GM12891 (cell line): ENCODE results near the gene ACYP2.

Source experiments
- PAX5 ChIP-seq: IDR thresholded peaks from 2 replicates; pipeline ENCODE4 v1.6.1; 2011; ENCODE audit warnings: low read length, moderate library complexity, mild to moderate bottlenecking; ENCODE audit not compliant: insufficient read depth, severe bottlenecking
- POLR2A ChIP-seq: IDR thresholded peaks from 2 replicates; pipeline ENCODE4 v1.6.1; 2011; ENCODE audit warnings: low read depth, low read length, control low read depth
- POLR2AphosphoS5 ChIP-seq: IDR thresholded peaks from 2 replicates; pipeline ENCODE4 v1.6.1; 2011; ENCODE audit warnings: low read depth, low read length, control low read depth
- POU2F2 ChIP-seq: IDR thresholded peaks from 2 replicates; pipeline ENCODE4 v1.6.1; 2011; ENCODE audit warnings: low read depth, mild to moderate bottlenecking, control low read depth, low read length, moderate library complexity
- SPI1 ChIP-seq: IDR thresholded peaks from 2 replicates; pipeline ENCODE4 v1.6.1; 2011; ENCODE audit warnings: low read depth, low read length, control low read depth
- TAF1 ChIP-seq: IDR thresholded peaks from 2 replicates; pipeline ENCODE4 v1.6.1; 2011; ENCODE audit warnings: low read depth, low read length, control low read depth

DNA sequence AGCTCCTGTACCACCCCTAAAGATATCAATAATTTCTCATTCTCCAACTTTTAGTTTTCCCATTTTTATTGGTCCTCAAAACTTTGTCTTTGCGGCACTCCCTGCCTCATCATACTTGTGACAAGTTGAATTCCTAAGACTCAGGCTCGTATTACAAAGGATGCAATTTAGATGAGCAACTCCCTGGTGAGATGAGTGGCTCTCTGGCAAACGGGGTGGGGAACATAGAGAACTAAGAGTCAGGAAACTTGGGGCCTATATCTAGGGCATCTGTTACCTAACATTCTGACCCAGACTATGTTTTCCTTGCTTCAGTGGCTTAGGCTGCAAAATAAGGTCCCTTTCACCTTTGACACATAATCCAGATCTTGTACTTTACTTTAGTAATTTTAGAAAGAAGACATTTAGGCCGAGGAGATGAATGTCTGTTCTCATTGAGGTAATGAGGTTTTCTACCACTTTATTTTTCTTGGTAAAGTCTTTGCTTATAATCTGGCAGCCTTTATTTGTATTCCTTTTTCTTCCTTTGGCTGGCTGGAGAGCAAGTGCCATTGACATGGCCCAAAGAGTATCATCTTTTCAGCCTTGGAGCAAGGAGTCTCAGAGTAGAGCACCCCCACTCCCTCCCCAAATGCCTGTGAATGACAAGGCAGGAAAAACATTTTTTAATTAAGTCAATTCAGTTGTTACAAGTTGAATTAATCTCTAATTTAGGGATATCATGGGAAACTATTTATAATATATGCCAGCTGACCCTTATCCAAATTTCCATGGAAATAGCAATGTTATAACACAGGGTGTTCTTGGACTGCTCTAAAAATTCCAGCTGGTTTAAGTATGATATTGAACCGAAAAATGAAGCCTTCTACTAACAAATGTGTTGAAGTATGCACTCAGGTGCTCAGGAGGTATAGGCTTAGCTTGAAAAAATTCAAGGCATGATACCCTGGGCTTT, 125.4 kb downstream of the ACYP2 start:
- TF ChIP-seq POLR2AphosphoS5 (no peak), POLR2A (no peak), TAF1 (no peak), POU2F2 (no peak), SPI1 (no peak), PAX5 (no peak)
